CD14-positive monocyte (primary cell): ENCODE results near the gene MON2. TPM values are rescaled to one million over a fixed set of nuclear protein-coding genes. Genes with fewer than 3 reads are reported as not detected.

Experiments used
- DNase-seq, 3 donors: peaks; one replicate each; pipeline ENCODE4 v3.0.0-alpha.2; 2011 to 2022
- H2AFZ ChIP-seq: 2 replicates; pipeline ENCODE4 v1.6.0; 2012; ENCODE audit warnings: mild to moderate bottlenecking, low read depth, low read length, inconsistent platforms; ENCODE audit not compliant: insufficient read depth, poor library complexity, severe bottlenecking
- H3K27ac ChIP-seq, 2 donors: 1 replicate in 1 of 2; 2 replicates in 1 of 2; pipeline ENCODE4 v1.5.1; 2012 to 2013; ENCODE audit warnings: low read length in 2 of 2, control low read depth in 1 of 2, inconsistent platforms in 1 of 2, low read depth in 1 of 2, mild to moderate bottlenecking in 1 of 2
- H3K27me3 ChIP-seq, 2 donors: one replicate each; pipeline versions ENCODE4 v1.6.0 to v1.6.1; 2011 to 2013; ENCODE audit warnings: low read length in 2 of 2; ENCODE audit not compliant: control insufficient read depth in 2 of 2, insufficient read depth in 2 of 2
- H3K36me3 ChIP-seq, 2 donors: replicated peaks in 1 of 2; 1 replicate in 1 of 2; 2 replicates in 1 of 2; pipeline versions ENCODE4 v1.5.1 to v1.6.1; 2012 to 2013; ENCODE audit warnings: low read length in 2 of 2, control low read depth in 1 of 2, inconsistent platforms in 1 of 2, mild to moderate bottlenecking in 1 of 2; ENCODE audit not compliant: insufficient read depth in 2 of 2, control insufficient read depth in 1 of 2
- H3K4me1 ChIP-seq, 2 donors: 1 replicate in 1 of 2; 2 replicates in 1 of 2; pipeline versions ENCODE4 v1.5.1 to v1.6.1; 2012 to 2013; ENCODE audit warnings: low read length in 2 of 2, control low read depth in 1 of 2, inconsistent platforms in 1 of 2, mild to moderate bottlenecking in 1 of 2, moderate library complexity in 1 of 2; ENCODE audit not compliant: insufficient read depth in 2 of 2, control insufficient read depth in 1 of 2
- H3K4me2 ChIP-seq: replicated peaks from 2 replicates; pipeline ENCODE3; 2012; ENCODE audit warnings: low read length, moderate library complexity, mild to moderate bottlenecking; ENCODE audit not compliant: poor library complexity, severe bottlenecking; ENCODE audit errors: extremely low read depth
- H3K4me3 ChIP-seq, 3 experiments: fragments of 200-600 bp in 1 of 3; sonication (generic) in 1 of 3; replicated peaks in 1 of 3; 1 replicate in 2 of 3; 2 replicates in 1 of 3; pipeline ENCODE4 v1.5.1; 2011 to 2013; ENCODE audit warnings: low read length in 3 of 3, mild to moderate bottlenecking in 3 of 3, control low read depth in 2 of 3, low read depth in 2 of 3, inconsistent platforms in 1 of 3, moderate library complexity in 1 of 3
- H3K79me2 ChIP-seq: 2 replicates; pipeline ENCODE4 v1.6.0; 2012; ENCODE audit warnings: mild to moderate bottlenecking, control low read depth, inconsistent platforms, low read length, moderate library complexity; ENCODE audit not compliant: insufficient read depth
- H3K9ac ChIP-seq: 2 replicates; pipeline ENCODE4 v1.6.0; 2017; ENCODE audit warnings: low read length, mild to moderate bottlenecking; ENCODE audit not compliant: insufficient read depth, poor library complexity, severe bottlenecking
- H3K9me3 ChIP-seq, 2 donors: replicated peaks in 1 of 2; 1 replicate in 1 of 2; 2 replicates in 1 of 2; pipeline versions ENCODE4 v1.5.1 to v1.6.1; 2012 to 2013; ENCODE audit warnings: low read length in 2 of 2, control low read depth in 1 of 2; ENCODE audit not compliant: control insufficient read depth in 1 of 2, insufficient read depth in 1 of 2
- H4K20me1 ChIP-seq: 2 replicates; pipeline ENCODE4 v1.6.0; 2012; ENCODE audit warnings: mild to moderate bottlenecking, low read length, control low read depth, moderate library complexity; ENCODE audit not compliant: insufficient read depth
- H3K27ac Mint-ChIP-seq, 7 donors: one replicate each; pipeline ENCODE4 v1.8.0; 2020; ENCODE audit warnings: mild to moderate bottlenecking in 7 of 7, mixed read lengths in 7 of 7, moderate library complexity in 6 of 7, inconsistent platforms in 2 of 7
- H3K27me3 Mint-ChIP-seq, 3 donors: one replicate each; pipeline ENCODE4 v1.8.0; 2021 to 2022; ENCODE audit warnings: low read depth in 3 of 3, mild to moderate bottlenecking in 3 of 3, mixed read lengths in 3 of 3, moderate library complexity in 3 of 3, inconsistent platforms in 1 of 3
- H3K36me3 Mint-ChIP-seq, 2 donors: one replicate each; pipeline ENCODE4 v1.8.0; 2020; ENCODE audit warnings: mixed read lengths in 2 of 2, inconsistent platforms in 1 of 2, mild to moderate bottlenecking in 1 of 2
- H3K4me1 Mint-ChIP-seq: one replicate; pipeline ENCODE4 v1.8.0; 2020; ENCODE audit warnings: mild to moderate bottlenecking, mixed read lengths
- H3K4me3 Mint-ChIP-seq, 2 donors: one replicate each; pipeline ENCODE4 v1.8.0; 2020; ENCODE audit warnings: mild to moderate bottlenecking in 2 of 2, mixed read lengths in 2 of 2, moderate library complexity in 1 of 2
- H3K9me3 Mint-ChIP-seq, 7 donors: one replicate each; pipeline ENCODE4 v1.8.0; 2020 to 2022; ENCODE audit warnings: mixed read lengths in 7 of 7, mild to moderate bottlenecking in 6 of 7, moderate library complexity in 6 of 7, inconsistent platforms in 2 of 7
- WGBS: methylation state at CpG from one replicate; pipeline ENCODE4 v1.1.5; 2013; ENCODE audit warnings: missing lambda C conversion rate; ENCODE audit not compliant: insufficient coverage; 5-methylcytosine and 5-hydroxymethylcytosine counted together
- intact Hi-C, 2 donors: fragments of 100-400 bp; cut with micrococcal nuclease; formaldehyde crosslinking; loops; one replicate each; pipeline versions ENCODE4 v1.15.0 to v1.15.1; 2023
- polyA plus RNA-seq, 3 donors: library from polyadenylated mRNA; depleted of rRNA in 1 of 3; unstranded in 2 of 3; stranded (reverse) in 1 of 3; fragments of 300-500 nt in 2 of 3; fragments of >200 nt in 1 of 3; fragmentation: Illumina TruSeq in 2 of 3; gene quantifications; 1 replicate in 2 of 3; 2 replicates in 1 of 3; pipeline ENCODE4 v1.2.3, GENCODE V29; 2012 to 2021
- TF ChIP-seq, protein P1 (sequence below): fragments of 200-600 bp; IDR thresholded peaks from one replicate; pipeline ENCODE4 v1.8.0; 2022; ENCODE audit warnings: antibody characterized with exemption, mild to moderate bottlenecking

Gene MON2
- polyA plus RNA-seq, 3 donors, result 6.8 to 17.0 (median 9.6) TPM

DNA sequence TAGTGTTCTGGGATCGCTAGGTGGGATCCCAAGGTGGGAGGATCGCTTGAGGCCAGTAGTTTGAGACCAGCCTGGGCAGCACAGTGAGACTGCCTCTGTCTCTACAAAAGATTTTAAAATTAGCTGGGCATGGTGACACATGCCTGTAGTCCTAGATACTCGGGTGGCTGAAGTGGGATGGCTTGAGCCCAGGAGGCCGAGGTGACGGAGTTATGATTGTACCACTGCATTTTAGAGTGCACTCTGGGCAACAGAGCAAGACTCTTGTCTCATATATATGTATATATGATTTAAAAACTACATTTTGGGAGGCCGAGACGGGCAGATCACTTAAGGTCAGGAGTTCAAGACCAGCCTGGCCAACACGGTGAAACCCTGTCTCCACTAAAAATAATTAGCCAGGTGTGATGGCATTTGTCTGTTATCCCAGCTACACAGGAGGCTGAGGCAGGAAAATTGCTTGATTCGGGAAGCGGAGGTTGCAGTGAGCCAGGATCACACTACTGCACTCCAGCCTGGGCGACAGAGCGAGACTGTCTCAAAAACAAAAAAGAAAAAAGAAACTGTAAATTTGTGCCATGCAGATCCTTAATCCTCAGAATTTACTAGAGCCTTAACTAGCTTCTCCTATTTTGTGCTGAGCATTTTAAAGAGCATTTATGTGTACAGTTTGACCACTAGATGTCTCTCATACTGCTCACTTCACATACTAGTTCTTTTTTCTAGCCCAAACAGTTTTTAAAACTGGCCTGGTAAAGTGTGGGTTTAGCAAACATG, 114.8 kb downstream of the MON2 start:
- Histone ChIP-seq H3K27me3 (no peaks in the 10 kb centered on the region), H3K4me2 (no peak overlapping the region), H3K79me2 (no peaks in the 10 kb centered on the region), H4K20me1 (no peaks in the 10 kb centered on the region), H3K9ac (no peak overlapping the region), H2AFZ (no peak overlapping the region), H3K36me3 (peaks cover 22 to 68% of the 10 kb centered on the region in 2 donors), H3K27ac (no peak overlapping the region), H3K9me3 (no peaks in the 10 kb centered on the region), H3K4me3 (no peak overlapping the region), H3K4me1 (no peaks in the 10 kb centered on the region)
- Mint-ChIP-seq H3K27me3 (peaks cover 0 to 2% (median 0%) of the 10 kb centered on the region in 3 donors), H3K27ac (peak overlapping the region in 1 of 7 donors; percentile 52), H3K36me3 (peaks cover 39 to 57% of the 10 kb centered on the region in 2 donors), H3K4me1 (no peaks in the 10 kb centered on the region), H3K4me3 (no peak overlapping the region), H3K9me3 (no peaks in the 10 kb centered on the region)
- TF ChIP-seq, protein P1, sequence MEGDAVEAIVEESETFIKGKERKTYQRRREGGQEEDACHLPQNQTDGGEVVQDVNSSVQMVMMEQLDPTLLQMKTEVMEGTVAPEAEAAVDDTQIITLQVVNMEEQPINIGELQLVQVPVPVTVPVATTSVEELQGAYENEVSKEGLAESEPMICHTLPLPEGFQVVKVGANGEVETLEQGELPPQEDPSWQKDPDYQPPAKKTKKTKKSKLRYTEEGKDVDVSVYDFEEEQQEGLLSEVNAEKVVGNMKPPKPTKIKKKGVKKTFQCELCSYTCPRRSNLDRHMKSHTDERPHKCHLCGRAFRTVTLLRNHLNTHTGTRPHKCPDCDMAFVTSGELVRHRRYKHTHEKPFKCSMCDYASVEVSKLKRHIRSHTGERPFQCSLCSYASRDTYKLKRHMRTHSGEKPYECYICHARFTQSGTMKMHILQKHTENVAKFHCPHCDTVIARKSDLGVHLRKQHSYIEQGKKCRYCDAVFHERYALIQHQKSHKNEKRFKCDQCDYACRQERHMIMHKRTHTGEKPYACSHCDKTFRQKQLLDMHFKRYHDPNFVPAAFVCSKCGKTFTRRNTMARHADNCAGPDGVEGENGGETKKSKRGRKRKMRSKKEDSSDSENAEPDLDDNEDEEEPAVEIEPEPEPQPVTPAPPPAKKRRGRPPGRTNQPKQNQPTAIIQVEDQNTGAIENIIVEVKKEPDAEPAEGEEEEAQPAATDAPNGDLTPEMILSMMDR, result peak; percentile 76
- intact Hi-C loops, result loop anchor here (5.0 kb wide), 2 partner anchors 211 to 216 kb away; no protein-coding TSS in a partner anchor
- 97% methylated on average over 3 of the region's 12 CpGs for WGBS
- DNase-seq, result peak; percentile 27 to 63 (median 44)

DNA sequence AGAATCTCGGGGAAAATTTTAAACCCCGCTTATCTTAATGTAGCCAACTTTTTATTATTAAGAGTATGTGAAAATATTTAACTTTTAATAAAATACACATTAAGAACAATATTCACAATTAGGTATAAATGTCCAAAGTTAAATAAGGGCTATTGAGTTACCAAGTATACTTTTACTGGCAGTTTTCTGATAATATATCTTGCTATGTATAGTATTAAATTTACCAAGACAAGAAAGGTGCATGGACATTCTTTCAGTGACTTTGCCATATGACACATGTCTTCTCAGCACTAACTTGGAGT, 115.4 kb downstream of the MON2 start:
- H3K4me2 ChIP-seq, result no peak overlapping the region
- Mint-ChIP-seq H3K27me3 (peaks cover 0 to 2% (median 0%) of the 10 kb centered on the region in 3 donors), H3K9me3 (no peaks in the 10 kb centered on the region), H3K4me3 (no peak overlapping the region), H3K36me3 (peaks cover 40 to 59% of the 10 kb centered on the region in 2 donors), H3K4me1 (no peaks in the 10 kb centered on the region), H3K27ac (no peak overlapping the region)
- no peak overlapping the region for H3K4me3 ChIP-seq
- TF ChIP-seq, protein P1, result peak; percentile 30
- no peaks in the 10 kb centered on the region for H3K9me3 ChIP-seq
- no CpG with 5 or more reads among the region's 2 CpGs for WGBS
- no peaks in the 10 kb centered on the region for H4K20me1 ChIP-seq
- H2AFZ ChIP-seq, result no peak overlapping the region
- H3K27ac ChIP-seq, result no peak overlapping the region
- no peaks in the 10 kb centered on the region for H3K4me1 ChIP-seq
- no peaks in the 10 kb centered on the region for H3K79me2 ChIP-seq
- H3K27me3 ChIP-seq, result no peaks in the 10 kb centered on the region
- no peak for DNase-seq
- no peak overlapping the region for H3K9ac ChIP-seq
- intact Hi-C loops, result loop anchor here (5.0 kb wide), 2 partner anchors 210 to 215 kb away; no protein-coding TSS in a partner anchor
- peaks cover 22 to 72% of the 10 kb centered on the region in 2 donors for H3K36me3 ChIP-seq
